ENCODE results near the gene PDE4D. TPM values are rescaled to one million over a fixed set of nuclear protein-coding genes. Genes with fewer than 3 reads are reported as not detected.

The PDE4D gene
- total and polyA plus RNA-seq, 4 donors: 12.8 to 167 (median 44.5) TPM

GRCh38 chr5:58921159-58921558 is 972.4 kb downstream of the PDE4D start:
- Histone ChIP-seq H3K4me3 (no peak overlapping the region), H3K27me3 (ENCODE audit: control insufficient read depth in 3 of 3, insufficient read depth in 3 of 3, low read length in 2 of 3) (no peaks in the 10 kb centered on the region), H3K27ac (ENCODE audit: low read depth in 1 of 2, low read length in 1 of 2) (no peak overlapping the region), H3K36me3 (ENCODE audit: control insufficient read depth in 4 of 4, insufficient read depth in 4 of 4, low read length in 4 of 4) (no peaks in the 10 kb centered on the region), H3K4me1 (ENCODE audit: control insufficient read depth in 5 of 5, insufficient read depth in 5 of 5, low read length in 5 of 5) (peaks cover 0 to 9% (median 4%) of the 10 kb centered on the region in 5 donors), H3K9me3 (ENCODE audit: control insufficient read depth in 4 of 4, insufficient read depth in 3 of 4, low read length in 3 of 4) (peaks cover 0 to 1% (median 0%) of the 10 kb centered on the region in 4 donors), H3K9ac (ENCODE audit: insufficient read depth in 1 of 2, low read length in 2 of 2) (no peak overlapping the region)
- TF ChIP-seq, protein P1, sequence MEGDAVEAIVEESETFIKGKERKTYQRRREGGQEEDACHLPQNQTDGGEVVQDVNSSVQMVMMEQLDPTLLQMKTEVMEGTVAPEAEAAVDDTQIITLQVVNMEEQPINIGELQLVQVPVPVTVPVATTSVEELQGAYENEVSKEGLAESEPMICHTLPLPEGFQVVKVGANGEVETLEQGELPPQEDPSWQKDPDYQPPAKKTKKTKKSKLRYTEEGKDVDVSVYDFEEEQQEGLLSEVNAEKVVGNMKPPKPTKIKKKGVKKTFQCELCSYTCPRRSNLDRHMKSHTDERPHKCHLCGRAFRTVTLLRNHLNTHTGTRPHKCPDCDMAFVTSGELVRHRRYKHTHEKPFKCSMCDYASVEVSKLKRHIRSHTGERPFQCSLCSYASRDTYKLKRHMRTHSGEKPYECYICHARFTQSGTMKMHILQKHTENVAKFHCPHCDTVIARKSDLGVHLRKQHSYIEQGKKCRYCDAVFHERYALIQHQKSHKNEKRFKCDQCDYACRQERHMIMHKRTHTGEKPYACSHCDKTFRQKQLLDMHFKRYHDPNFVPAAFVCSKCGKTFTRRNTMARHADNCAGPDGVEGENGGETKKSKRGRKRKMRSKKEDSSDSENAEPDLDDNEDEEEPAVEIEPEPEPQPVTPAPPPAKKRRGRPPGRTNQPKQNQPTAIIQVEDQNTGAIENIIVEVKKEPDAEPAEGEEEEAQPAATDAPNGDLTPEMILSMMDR (IDR thresholded peaks at IDR 0.05; ENCODE audit: control extremely low read depth, extremely low read depth): no peak
- ATAC-seq (ENCODE audit: insufficient read depth, low FRiP score) (no peak), DNase-seq (peak in 2 of 3 donors; percentile 13 to 22)
- 63 to 80% methylated on average over 1 of the region's 1 CpG for WGBS, 2 donors

DNA sequence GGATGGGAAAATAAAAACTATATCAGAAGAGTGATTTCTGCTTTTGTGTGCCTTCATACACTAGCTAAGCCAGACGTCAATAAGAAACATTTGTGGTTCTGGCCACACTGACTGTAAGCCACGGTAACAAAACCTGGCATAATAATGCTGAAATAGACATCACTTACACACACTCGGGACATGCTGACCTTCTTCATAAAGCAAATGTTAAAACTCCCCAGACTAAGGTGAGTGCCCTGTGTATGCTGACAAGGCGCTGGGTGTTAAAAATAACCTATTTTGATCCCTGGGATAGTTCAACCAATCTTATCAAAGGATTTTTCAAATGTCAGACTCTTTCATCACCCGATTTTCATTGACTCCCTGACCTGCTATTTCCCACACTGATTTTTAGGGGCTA is 973.7 kb downstream of the PDE4D start:
- Histone ChIP-seq H3K27ac (ENCODE audit: low read depth in 1 of 2, low read length in 1 of 2) (no peak overlapping the region), H3K4me3 (no peak overlapping the region), H3K27me3 (ENCODE audit: control insufficient read depth in 3 of 3, insufficient read depth in 3 of 3, low read length in 2 of 3) (no peaks in the 10 kb centered on the region), H3K4me1 (ENCODE audit: control insufficient read depth in 5 of 5, insufficient read depth in 5 of 5, low read length in 5 of 5) (peaks cover 0 to 9% (median 4%) of the 10 kb centered on the region in 5 donors), H3K36me3 (ENCODE audit: control insufficient read depth in 4 of 4, insufficient read depth in 4 of 4, low read length in 4 of 4) (no peaks in the 10 kb centered on the region), H3K9ac (ENCODE audit: insufficient read depth in 1 of 2, low read length in 2 of 2) (no peak overlapping the region), H3K9me3 (ENCODE audit: control insufficient read depth in 4 of 4, insufficient read depth in 3 of 4, low read length in 3 of 4) (peaks cover 0 to 1% (median 0%) of the 10 kb centered on the region in 4 donors)
- 79 to 92% methylated on average over 5 of the region's 5 CpGs for WGBS, 2 donors
- ATAC-seq (ENCODE audit: insufficient read depth, low FRiP score) (no peak), DNase-seq (no peak)
- TF ChIP-seq, protein P1 (IDR thresholded peaks at IDR 0.05; ENCODE audit: control extremely low read depth, extremely low read depth): no peak

Small RNAs within 50 kb of the gene (small RNA-seq; reads per million reads assigned to genes)
- gene MIR582 (ENCODE audit: low replicate concordance): 15.9 reads per million, percentile 96 among the genes with 10 or more reads in this experiment

Data from lung (tissue), 13 donors.